HG02678 (cell line): ENCODE results near the gene C1orf94.

Experiments used
- ATAC-seq: cut with Tn5 transposase; IDR thresholded peaks from one replicate; pipeline ENCODE4 v1.9.1; 2021; ENCODE audit warnings: mild to moderate bottlenecking, moderate library complexity; ENCODE audit not compliant: unreplicated experiment

C1orf94 gene

DNA sequence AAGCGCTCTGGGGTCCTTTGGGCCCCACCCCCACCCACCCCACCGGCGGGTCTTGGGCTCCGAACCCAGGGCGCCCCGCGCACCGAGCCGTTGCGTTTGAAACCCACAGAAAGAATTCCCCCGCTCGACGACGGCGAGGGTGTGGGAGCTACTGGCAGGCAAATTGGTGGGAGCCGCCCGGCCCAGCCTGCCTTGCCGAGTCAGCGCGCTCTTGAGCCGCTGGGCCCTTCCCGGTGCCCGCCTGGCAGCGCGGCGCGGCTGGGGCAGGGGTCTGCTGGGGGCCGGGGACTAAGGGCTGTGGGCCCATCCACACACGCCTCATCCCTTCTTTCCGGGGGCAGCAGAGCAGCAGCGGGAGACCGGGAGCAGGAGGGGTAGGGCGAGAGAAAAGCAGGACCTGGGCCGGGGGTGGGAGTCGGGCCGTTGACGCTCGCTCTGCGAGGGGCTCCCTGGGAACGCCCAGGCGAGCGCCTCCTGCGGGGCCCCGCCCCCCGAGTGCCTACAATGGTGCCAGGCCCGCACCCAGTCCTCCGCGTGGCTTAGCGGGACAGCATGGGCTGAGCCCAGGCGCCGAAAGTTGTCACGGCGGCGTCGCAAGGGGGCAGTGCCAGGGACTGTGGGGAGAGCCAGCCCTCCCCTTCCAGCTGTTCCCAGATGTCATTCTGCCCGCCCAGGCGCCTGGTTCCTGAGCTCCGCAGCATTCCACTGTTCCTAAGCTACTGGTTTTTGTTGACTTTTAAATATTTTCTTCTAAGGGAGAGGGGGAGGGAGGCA is at the start of gene C1orf94:
Gene C1orf94 (plus strand): TSS at position 78 of the 774 bp plus-strand sequence. CDS start 883 bp downstream, outside the sequence.
- ATAC-seq = no peak

GRCh38 chr1:34127006-34128000 is 49.4 kb upstream of the C1orf94 start:
- no peak for ATAC-seq

DNA sequence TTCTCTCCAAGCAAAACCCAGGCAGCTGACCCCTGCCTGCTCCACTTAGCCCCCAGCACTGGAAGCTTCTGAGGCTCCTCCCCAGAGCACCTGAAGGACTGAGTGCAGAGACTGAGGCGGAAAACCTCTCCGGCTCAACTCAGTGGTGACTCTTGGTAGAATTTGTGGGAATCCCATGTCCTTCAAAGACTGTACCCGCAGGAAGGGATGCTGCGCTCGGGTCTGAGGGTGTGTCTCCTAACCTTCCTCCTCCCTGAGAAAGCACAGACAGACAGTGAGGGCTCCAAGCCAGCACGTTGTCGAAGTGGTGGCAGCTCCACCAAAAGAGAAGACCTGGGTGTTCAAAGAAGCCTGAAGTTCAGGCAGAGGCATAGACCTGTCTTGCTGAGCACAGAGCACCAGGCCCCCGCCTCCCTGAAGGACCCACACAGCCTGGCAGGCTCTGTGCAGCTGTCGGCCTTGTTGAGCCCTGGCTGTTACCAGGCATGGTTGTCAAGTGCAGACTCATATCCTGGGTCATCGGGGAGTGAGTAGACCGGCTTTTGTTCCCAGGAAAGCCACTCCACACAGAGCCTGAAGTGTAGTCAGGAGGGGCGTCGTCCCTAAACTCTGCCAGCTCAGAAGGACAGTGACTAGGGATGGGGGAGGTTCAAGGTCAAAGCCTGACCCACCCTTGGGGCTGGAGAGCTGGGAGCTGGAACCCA is 48.4 kb upstream of the C1orf94 start:
- no peak for ATAC-seq

- no peak for ATAC-seq
Observed at GRCh38 chr1:34129630-34130029, 47.1 kb upstream of the C1orf94 start.

DNA sequence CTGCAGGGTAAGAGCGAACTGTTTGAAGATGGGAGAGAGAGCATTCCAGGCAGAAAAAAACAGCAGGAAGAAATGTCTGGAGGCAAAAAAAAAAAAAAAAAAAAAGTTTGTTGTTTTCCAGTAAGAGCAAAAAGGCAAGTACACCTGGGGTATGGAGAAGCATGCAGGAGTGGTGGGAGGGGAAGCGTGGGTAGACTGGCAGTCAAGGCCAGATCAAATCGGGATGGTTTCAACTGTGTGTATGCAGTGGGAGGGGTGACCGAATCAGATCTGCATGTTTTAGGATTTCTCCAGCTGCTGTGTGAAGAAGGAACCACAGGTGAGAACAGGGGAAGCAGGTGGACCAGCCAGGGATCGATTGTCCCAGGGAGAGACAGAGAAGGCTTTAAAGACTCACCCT is 46.4 kb upstream of the C1orf94 start:
- no peak for ATAC-seq

GRCh38 chr1:34131396-34132160 is 45.1 kb upstream of the C1orf94 start:
- ATAC-seq = no peak

GRCh38 chr1:34132161-34132420 is 44.6 kb upstream of the C1orf94 start:
- no peak for ATAC-seq

DNA sequence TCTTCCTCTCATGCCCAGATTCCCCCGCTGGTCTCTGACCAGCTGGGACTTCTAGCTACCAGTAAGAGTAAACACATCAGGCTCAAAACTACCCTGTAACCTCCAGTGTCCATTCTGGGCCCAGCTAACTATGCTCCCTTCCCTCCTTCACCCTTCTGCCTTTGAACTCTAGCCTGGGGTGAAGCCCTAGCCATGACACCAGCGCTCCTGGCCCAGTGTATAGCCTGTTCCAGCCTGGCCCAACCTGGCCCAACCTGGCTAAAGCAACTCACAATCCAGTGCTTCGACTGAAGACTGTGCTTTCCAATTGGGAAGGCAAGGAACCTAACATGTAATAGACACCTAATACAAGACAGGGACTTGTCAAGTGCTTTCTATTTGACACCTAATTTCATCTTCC is 39.3 kb upstream of the C1orf94 start:
- no peak for ATAC-seq

- no peak for ATAC-seq
Observed at GRCh38 chr1:34140011-34140676, 36.6 kb upstream of the C1orf94 start.

DNA sequence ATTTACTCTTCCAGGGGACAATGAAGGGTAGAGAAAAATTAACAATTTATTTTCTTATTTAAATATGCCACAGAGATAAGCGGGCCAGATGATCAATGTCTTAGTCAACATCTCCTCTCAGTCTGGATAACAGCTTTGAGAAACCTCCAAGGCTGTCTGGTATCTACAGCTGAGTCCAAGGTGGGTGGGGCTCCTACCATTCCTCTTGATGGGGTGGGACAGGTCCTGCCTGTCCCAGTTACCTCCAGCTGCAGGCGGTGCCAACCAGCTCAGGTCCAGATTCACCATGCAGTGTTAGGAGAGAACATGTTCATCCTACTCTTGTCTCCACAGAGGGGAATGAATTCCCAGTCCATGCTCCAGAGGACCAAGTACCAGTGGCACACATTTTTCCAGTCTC is 32.7 kb upstream of the C1orf94 start:
- no peak for ATAC-seq

- no peak for ATAC-seq
Observed at GRCh38 chr1:34144766-34145165, 31.9 kb upstream of the C1orf94 start.

- no peak for ATAC-seq
Observed at GRCh38 chr1:34147301-34147700, 29.4 kb upstream of the C1orf94 start.

DNA sequence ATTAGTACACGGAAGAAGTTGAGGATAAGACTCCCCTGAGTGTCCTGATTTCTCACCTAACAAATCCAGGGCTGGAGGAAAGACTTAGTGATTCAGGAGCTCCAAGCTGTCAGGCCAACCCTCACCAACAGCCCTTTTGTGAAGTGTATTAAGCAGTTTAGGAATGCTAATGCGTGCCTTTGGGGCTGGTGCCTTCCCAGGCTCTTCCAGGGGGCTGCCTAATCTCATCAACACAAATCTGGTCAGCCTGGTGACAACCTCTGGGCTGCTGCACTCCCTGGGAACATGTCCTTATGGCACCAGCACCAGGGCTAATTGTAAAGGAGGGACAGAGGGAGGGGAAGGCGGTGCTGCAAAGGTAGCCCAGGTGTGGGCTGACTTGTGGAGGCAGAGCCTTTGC is 27.2 kb upstream of the C1orf94 start:
- ATAC-seq = no peak

DNA sequence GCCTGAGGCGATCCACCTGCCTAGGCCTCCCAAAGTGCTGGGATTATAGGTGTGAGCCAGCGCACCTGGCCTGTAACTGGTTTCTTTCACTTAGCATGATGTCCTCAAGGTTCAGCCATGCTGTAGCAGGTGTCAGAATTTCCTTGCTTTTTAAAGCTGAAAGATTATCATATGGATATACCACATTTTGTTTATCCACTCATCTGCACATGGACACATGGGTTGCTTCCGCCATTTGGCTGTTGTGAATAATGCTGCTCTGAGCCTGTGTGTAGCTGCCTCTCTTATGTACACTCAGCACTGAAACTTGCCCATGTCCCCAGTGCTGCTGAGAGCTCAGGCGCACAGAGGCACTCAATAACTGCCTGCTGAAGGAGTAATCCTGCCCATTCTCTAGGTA is 23.5 kb upstream of the C1orf94 start:
- ATAC-seq = no peak

- no peak for ATAC-seq
Observed at GRCh38 chr1:34155860-34156259, 20.8 kb upstream of the C1orf94 start.

GRCh38 chr1:34156739-34157138 is 20.0 kb upstream of the C1orf94 start:
- ATAC-seq = no peak

- ATAC-seq = peak; percentile 51
Observed at GRCh38 chr1:34162852-34163766, 13.6 kb upstream of the C1orf94 start.

- no peak for ATAC-seq
Observed at GRCh38 chr1:34163792-34164731, 12.6 kb upstream of the C1orf94 start.
